SK-N-SH treated with all-trans-retinoic acid at 6 μM for 48 hours (cell line): ENCODE results near the gene PNPLA6.

Source experiments
- ATAC-seq: fragments of 200-7000 bp; cut with Tn5 transposase; 3 replicates; pipeline ENCODE4 v1.9.1; 2020; ENCODE audit warnings: mild to moderate bottlenecking, moderate library complexity
- ARNTL ChIP-seq: fragments of 450-650 bp; formaldehyde crosslinking; IDR thresholded peaks from 2 replicates; pipeline ENCODE4 v1.5.0; 2020; ENCODE audit warnings: low read depth, mild to moderate bottlenecking, moderate library complexity, borderline replicate concordance
- BACH2 ChIP-seq: fragments of 250-450 bp; sonication (Bioruptor Pico); IDR thresholded peaks from 2 replicates; pipeline ENCODE4 v1.9.0; 2021; ENCODE audit warnings: mild to moderate bottlenecking, borderline replicate concordance
- CREB5 ChIP-seq: fragments of 250-450 bp; sonication (Bioruptor Pico); IDR thresholded peaks from 2 replicates; pipeline ENCODE4 v1.5.1; 2020; ENCODE audit warnings: low read depth, mild to moderate bottlenecking, moderate library complexity
- CSDC2 ChIP-seq: fragments of 250-450 bp; sonication (Bioruptor Pico); IDR thresholded peaks from 2 replicates; pipeline ENCODE4 v1.5.0; 2020; ENCODE audit warnings: mild to moderate bottlenecking, moderate library complexity
- CSRNP3 ChIP-seq: fragments of 250-450 bp; sonication (Bioruptor Pico); IDR thresholded peaks from 2 replicates; pipeline ENCODE4 v1.5.1; 2021; ENCODE audit warnings: mild to moderate bottlenecking, moderate library complexity
- ESRRG ChIP-seq: fragments of 250-450 bp; sonication (Bioruptor Pico); IDR thresholded peaks from 2 replicates; pipeline ENCODE4 v1.6.1; 2021; ENCODE audit warnings: mild to moderate bottlenecking
- GLIS3 ChIP-seq: fragments of 250-450 bp; sonication (Bioruptor Pico); IDR thresholded peaks from 2 replicates; pipeline ENCODE4 v1.5.0; 2020; ENCODE audit warnings: mild to moderate bottlenecking, moderate library complexity
- ISL1 ChIP-seq: fragments of 250-450 bp; sonication (Bioruptor Pico); IDR thresholded peaks from 2 replicates; pipeline ENCODE4 v2.1.2; 2022; ENCODE audit warnings: mild to moderate bottlenecking, moderate library complexity
- OSR1 ChIP-seq: fragments of 250-450 bp; sonication (Bioruptor Pico); IDR thresholded peaks from 2 replicates; pipeline ENCODE4 v1.8.0; 2022; ENCODE audit warnings: moderate library complexity, mild to moderate bottlenecking, inconsistent platforms
- PPARA ChIP-seq: fragments of 250-450 bp; sonication (Bioruptor Pico); IDR thresholded peaks from 2 replicates; pipeline ENCODE4 v1.5.0; 2020; ENCODE audit warnings: mild to moderate bottlenecking, borderline replicate concordance
- RARB ChIP-seq: fragments of 250-450 bp; sonication (Bioruptor Pico); IDR thresholded peaks from 2 replicates; pipeline ENCODE4 v1.8.0; 2021; ENCODE audit warnings: mild to moderate bottlenecking, moderate library complexity
- SNAI2 ChIP-seq: fragments of 250-450 bp; sonication (Bioruptor Pico); IDR thresholded peaks from 2 replicates; pipeline ENCODE4 v1.5.0; 2020; ENCODE audit warnings: mild to moderate bottlenecking, moderate library complexity
- TOX ChIP-seq: fragments of 250-450 bp; sonication (Bioruptor Pico); IDR thresholded peaks from 2 replicates; pipeline ENCODE4 v1.8.0; 2021; ENCODE audit warnings: mild to moderate bottlenecking, moderate library complexity, borderline replicate concordance
- ZC3H10 ChIP-seq: fragments of 250-450 bp; sonication (Bioruptor Pico); IDR thresholded peaks from 2 replicates; pipeline ENCODE4 v1.5.1; 2021; ENCODE audit warnings: mild to moderate bottlenecking, moderate library complexity
- ZFP30 ChIP-seq: fragments of 450-650 bp; formaldehyde crosslinking; IDR thresholded peaks from 2 replicates; pipeline ENCODE4 v1.5.0; 2022; ENCODE audit warnings: mild to moderate bottlenecking, moderate library complexity
- ZNF565 ChIP-seq: fragments of 450-650 bp; formaldehyde crosslinking; conservative IDR thresholded peaks from 2 replicates; pipeline ENCODE4 v1.5.0; 2020; ENCODE audit warnings: low read depth, mild to moderate bottlenecking, moderate library complexity
- ZNF70 ChIP-seq: fragments of 450-650 bp; formaldehyde crosslinking; IDR thresholded peaks from 2 replicates; pipeline ENCODE4 v1.5.0; 2020; ENCODE audit warnings: mild to moderate bottlenecking, moderate library complexity
- ZNF8 ChIP-seq: fragments of 450-650 bp; formaldehyde crosslinking; IDR thresholded peaks from 2 replicates; pipeline ENCODE4 v1.5.0; 2020; ENCODE audit warnings: mild to moderate bottlenecking, moderate library complexity
- TF ChIP-seq, protein P1 (sequence below): fragments of 250-450 bp; sonication (Bioruptor Pico); IDR thresholded peaks from 2 replicates; pipeline ENCODE4 v1.5.0; 2020; ENCODE audit warnings: mild to moderate bottlenecking, moderate library complexity
- TF ChIP-seq, protein P2 (sequence below): fragments of 250-450 bp; sonication (Bioruptor Pico); IDR thresholded peaks from 2 replicates; pipeline ENCODE4 v1.8.0; 2021; ENCODE audit warnings: low read depth, mild to moderate bottlenecking, moderate library complexity, borderline replicate concordance

The PNPLA6 gene

DNA sequence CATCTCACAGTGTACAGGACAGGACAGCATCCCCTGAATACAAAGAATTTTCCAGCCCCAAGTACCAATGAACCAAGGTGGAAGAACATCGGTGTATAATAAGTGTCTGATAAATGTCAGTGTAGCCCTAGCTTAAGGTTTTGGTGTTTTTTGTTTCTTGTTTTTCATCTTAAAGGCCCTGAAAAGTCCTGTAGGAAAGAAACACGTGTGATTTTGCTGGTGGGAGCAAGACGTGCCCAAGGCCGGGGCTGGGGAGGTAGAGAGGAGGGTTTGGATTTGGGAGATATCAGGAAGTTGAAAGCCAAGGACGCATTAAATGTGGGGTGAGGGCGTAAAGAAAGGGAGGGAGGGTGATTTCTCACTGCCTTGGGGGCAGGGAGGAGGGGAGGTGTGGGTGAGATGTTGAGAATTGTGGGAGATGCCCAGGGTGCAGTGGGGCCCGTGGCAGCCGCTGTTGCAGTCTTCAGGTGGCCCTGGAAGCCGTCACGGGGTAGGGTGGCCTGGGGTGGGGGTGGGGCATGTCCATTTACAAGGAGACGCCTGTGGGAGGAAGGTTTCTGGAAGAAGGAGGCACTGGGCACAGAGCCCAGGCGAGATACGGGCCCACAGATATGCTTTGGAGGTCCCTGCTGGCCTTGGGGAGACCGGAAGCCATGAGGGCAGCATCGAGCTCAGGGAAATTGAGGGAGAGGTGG lies 66.9 kb downstream of the PNPLA6 start:
- TF ChIP-seq TOX, result no peak
- TF ChIP-seq ZFP30, result no peak
- TF ChIP-seq, protein P1, sequence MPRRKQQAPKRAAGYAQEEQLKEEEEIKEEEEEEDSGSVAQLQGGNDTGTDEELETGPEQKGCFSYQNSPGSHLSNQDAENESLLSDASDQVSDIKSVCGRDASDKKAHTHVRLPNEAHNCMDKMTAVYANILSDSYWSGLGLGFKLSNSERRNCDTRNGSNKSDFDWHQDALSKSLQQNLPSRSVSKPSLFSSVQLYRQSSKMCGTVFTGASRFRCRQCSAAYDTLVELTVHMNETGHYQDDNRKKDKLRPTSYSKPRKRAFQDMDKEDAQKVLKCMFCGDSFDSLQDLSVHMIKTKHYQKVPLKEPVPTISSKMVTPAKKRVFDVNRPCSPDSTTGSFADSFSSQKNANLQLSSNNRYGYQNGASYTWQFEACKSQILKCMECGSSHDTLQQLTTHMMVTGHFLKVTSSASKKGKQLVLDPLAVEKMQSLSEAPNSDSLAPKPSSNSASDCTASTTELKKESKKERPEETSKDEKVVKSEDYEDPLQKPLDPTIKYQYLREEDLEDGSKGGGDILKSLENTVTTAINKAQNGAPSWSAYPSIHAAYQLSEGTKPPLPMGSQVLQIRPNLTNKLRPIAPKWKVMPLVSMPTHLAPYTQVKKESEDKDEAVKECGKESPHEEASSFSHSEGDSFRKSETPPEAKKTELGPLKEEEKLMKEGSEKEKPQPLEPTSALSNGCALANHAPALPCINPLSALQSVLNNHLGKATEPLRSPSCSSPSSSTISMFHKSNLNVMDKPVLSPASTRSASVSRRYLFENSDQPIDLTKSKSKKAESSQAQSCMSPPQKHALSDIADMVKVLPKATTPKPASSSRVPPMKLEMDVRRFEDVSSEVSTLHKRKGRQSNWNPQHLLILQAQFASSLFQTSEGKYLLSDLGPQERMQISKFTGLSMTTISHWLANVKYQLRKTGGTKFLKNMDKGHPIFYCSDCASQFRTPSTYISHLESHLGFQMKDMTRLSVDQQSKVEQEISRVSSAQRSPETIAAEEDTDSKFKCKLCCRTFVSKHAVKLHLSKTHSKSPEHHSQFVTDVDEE (CRISPR knock-in tag), result no peak
- TF ChIP-seq CSRNP3 (CRISPR knock-in tag), result no peak
- ATAC-seq, result no peak

DNA sequence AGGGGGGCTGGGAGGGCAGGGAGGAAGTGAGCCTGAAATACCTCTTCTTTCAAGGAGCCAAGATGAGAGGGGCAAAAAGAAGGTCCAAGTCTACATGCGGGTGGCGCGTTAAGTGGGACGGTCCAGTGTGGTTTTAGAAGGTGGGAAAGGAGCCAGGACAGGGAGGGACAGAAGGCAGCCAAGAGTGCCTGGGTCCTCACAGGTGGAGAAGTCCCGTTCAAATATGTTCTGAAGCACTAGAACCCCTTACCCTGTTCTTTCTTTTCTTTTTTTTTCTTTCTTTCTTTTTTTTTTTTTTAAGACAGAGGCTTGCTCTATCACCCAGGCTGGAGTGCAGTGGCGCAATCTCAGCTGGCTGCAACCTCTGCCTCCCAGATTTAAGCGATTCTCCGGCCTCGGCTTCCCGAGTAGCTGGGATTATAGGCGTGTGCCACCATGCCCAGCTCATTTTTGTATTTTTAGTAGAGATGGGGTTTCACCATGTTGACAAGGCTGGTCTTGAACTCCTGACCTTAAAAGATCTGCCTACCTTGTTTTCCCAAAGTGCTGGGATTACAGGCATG lies 67.5 kb downstream of the PNPLA6 start:
- no peak for TF ChIP-seq BACH2 (CRISPR knock-in tag)
- TF ChIP-seq ZNF565, result no peak
- no peak for TF ChIP-seq ZNF8 (CRISPR knock-in tag)
- no peak for TF ChIP-seq RARB (CRISPR knock-in tag)
- TF ChIP-seq, protein P2, sequence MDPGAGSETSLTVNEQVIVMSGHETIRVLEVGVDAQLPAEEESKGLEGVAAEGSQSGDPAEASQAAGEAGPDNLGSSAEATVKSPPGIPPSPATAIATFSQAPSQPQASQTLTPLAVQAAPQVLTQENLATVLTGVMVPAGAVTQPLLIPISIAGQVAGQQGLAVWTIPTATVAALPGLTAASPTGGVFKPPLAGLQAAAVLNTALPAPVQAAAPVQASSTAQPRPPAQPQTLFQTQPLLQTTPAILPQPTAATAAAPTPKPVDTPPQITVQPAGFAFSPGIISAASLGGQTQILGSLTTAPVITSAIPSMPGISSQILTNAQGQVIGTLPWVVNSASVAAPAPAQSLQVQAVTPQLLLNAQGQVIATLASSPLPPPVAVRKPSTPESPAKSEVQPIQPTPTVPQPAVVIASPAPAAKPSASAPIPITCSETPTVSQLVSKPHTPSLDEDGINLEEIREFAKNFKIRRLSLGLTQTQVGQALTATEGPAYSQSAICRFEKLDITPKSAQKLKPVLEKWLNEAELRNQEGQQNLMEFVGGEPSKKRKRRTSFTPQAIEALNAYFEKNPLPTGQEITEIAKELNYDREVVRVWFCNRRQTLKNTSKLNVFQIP (CRISPR knock-in tag), result no peak
- TF ChIP-seq TOX, result no peak
- TF ChIP-seq CREB5, result no peak
- TF ChIP-seq ISL1 (CRISPR knock-in tag), result no peak
- TF ChIP-seq PPARA (CRISPR knock-in tag), result no peak
- no peak for TF ChIP-seq CSDC2 (CRISPR knock-in tag)
- no peak for TF ChIP-seq SNAI2
- no peak for TF ChIP-seq ZNF70 (CRISPR knock-in tag)
- no peak for TF ChIP-seq ZC3H10 (CRISPR knock-in tag)
- TF ChIP-seq ESRRG (CRISPR knock-in tag), result no peak
- TF ChIP-seq ARNTL (CRISPR knock-in tag), result no peak
- no peak for TF ChIP-seq OSR1 (CRISPR knock-in tag)
- TF ChIP-seq, protein P1 (CRISPR knock-in tag), result no peak
- TF ChIP-seq CSRNP3 (CRISPR knock-in tag), result no peak
- no peak for TF ChIP-seq GLIS3
- no peak for ATAC-seq
